ENCODE measurements around the gene DUSP22. TPM values are rescaled to one million over a fixed set of nuclear protein-coding genes. Genes with fewer than 3 reads are reported as not detected.

Gene DUSP22
- total and polyA plus RNA-seq, 2 of the 8 experiments (the other 6 are each of a cell fraction or from before 2014, with no cell fraction given) = 15.5 to 32.4 TPM

- no peaks in the 10 kb centered on the region for H3K79me1 ChIP-seq (ENCODE audit: low read depth, low read length)
- H3K27me3 ChIP-seq (replicated peaks in 1 of 4; ENCODE audit: control insufficient read depth in 3 of 4, extremely low read depth in 1 of 4, insufficient read depth in 3 of 4, low read length in 3 of 4) = no peaks in the 10 kb centered on the region; a peak in 2 of 7 replicates
- no peak overlapping the region for H2AFZ ChIP-seq (ENCODE audit: low read length)
- H2BK20ac ChIP-seq (ENCODE audit: low read length) = no peak overlapping the region
- no peaks in the 10 kb centered on the region for H3K36me3 ChIP-seq (ENCODE audit: control insufficient read depth in 2 of 4, insufficient read depth in 4 of 4, low read length in 3 of 4)
- no peak overlapping the region for H4K5ac ChIP-seq (ENCODE audit: insufficient read length, low read depth, low read length)
- H4K8ac ChIP-seq (ENCODE audit: extremely low read depth, insufficient read depth, low read length) = no peak overlapping the region; the same call in 1 of the 2 replicates
- 90% methylated on average over 28 of the region's 28 CpGs; no CpG with 5 or more reads in 1 of the 2 experiments for WGBS, 2 experiments (ENCODE audit: extremely low coverage in 1 of 2, insufficient coverage in 1 of 2, insufficient read length in 1 of 2, insufficient replicate concordance in 2 of 2, low coverage in 1 of 2, low lambda C conversion rate in 2 of 2, missing lambda C conversion rate in 1 of 2)
- no peak overlapping the region for H3K23ac ChIP-seq (ENCODE audit: insufficient read length)
- POLR2A ChIA-PET (ENCODE audit: partially characterized antibody) = no interaction called here
- no peak overlapping the region for H2BK5ac ChIP-seq (ENCODE audit: low read depth, low read length)
- H4K20me1 ChIP-seq (replicated peaks in 1 of 2; ENCODE audit: control insufficient read depth in 1 of 2, insufficient read depth in 2 of 2, low read length in 2 of 2) = no peaks in the 10 kb centered on the region
- no peak overlapping the region for H2BK120ac ChIP-seq (replicated peaks; ENCODE audit: low read depth, low read length)
- FAIRE-seq (no peak), DNase-seq (ENCODE audit: low read depth in 1 of 2, low spot score in 2 of 2) (no peak)
- H3K27ac ChIP-seq (ENCODE audit: low read depth, low read length) = no peak overlapping the region
- no peak overlapping the region for H3K14ac ChIP-seq (ENCODE audit: insufficient read length)
- H3K9ac ChIP-seq (replicated peaks in 1 of 4; ENCODE audit: extremely low read depth in 1 of 4, low read depth in 3 of 4, low read length in 3 of 4) = no peak overlapping the region
- TF ChIP-seq TBP (IDR thresholded peaks at IDR 0.05; ENCODE audit: low read depth, low read length) (no peak), SIRT6 (IDR thresholded peaks at IDR 0.05; ENCODE audit: low read length) (no peak), SAP30 (IDR thresholded peaks at IDR 0.05; ENCODE audit: insufficient read depth, insufficient replicate concordance, low read length) (no peak), E2F6 (IDR thresholded peaks at IDR 0.05) (no peak)
- H4K91ac ChIP-seq (replicated peaks; ENCODE audit: insufficient read length, low read length) = no peak overlapping the region
- no peak overlapping the region for H2BK12ac ChIP-seq (ENCODE audit: low read depth, low read length)
- no peak overlapping the region for H3K4me2 ChIP-seq (ENCODE audit: insufficient read depth in 1 of 2, low read depth in 2 of 2, low read length in 2 of 2)
- no peak overlapping the region for H3K4ac ChIP-seq (replicated peaks; ENCODE audit: insufficient read length, low read depth, low read length)
- no peak overlapping the region for H3K4me3 ChIP-seq (ENCODE audit: extremely low read depth in 1 of 4, insufficient read depth in 2 of 4, low read depth in 3 of 4, low read length in 4 of 4)
- CTCF ChIA-PET (ENCODE audit: partially characterized antibody) = no interaction called here
- H3K23me2 ChIP-seq (ENCODE audit: low read depth, low read length) = no peaks in the 10 kb centered on the region
- no peak overlapping the region for H3K18ac ChIP-seq (ENCODE audit: extremely low read depth, low read length)
- peaks cover 38 to 49% of the 10 kb centered on the region in 2 experiments; a peak in 3 of 4 replicates for H3K9me3 ChIP-seq (ENCODE audit: insufficient read depth in 2 of 2, low read depth in 1 of 2, low read length in 1 of 2)
- no peak overlapping the region for H3K56ac ChIP-seq (replicated peaks; ENCODE audit: insufficient read length, low read depth, low read length)
- no peaks in the 10 kb centered on the region for H3K79me2 ChIP-seq (ENCODE audit: control insufficient read depth in 1 of 2, insufficient read depth in 2 of 2, low read length in 2 of 2)
- H2BK15ac ChIP-seq (ENCODE audit: low read length) = no peak overlapping the region
- no peaks in the 10 kb centered on the region; a peak in 2 of 7 replicates for H3K4me1 ChIP-seq (replicated peaks in 1 of 4; ENCODE audit: control insufficient read depth in 3 of 4, insufficient read depth in 4 of 4, low read length in 3 of 4)
- no peak overlapping the region for H2AK5ac ChIP-seq (ENCODE audit: low read depth, low read length)
These were observed 87.3 kb downstream of the DUSP22 start for GRCh38 chr6:379410-380181.
